ENCODE results near the gene DIPK1B.
A peak's percentile ranks its signal among the peaks of the same experiment; 100 is the strongest.

The DIPK1B gene

DNA sequence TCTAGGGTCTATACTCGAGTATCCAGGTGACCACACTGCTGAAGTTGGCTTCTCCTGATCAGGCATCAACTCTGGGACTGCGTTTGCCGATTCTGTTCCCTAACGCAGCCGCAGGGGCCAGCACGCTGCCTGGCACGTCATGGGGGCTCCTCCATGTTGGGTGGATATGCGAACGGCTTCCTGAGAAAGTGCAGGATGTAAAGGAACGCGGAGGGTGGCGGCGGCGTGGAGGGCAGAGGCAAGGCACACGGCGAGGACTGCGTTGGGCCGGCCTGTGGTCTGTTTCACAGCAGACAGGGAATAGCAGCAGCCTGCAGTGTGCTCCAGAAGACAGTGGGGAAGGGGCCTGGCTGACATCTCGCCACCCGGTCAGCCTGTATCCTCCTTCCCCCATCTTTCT is 26.6 kb downstream of the DIPK1B start:
- Mint-ChIP-seq H3K4me3 (no peak overlapping the region), H3K9me3 (no peaks in the 10 kb centered on the region), H3K27me3 (no peaks in the 10 kb centered on the region), H3K27ac (no peak overlapping the region), H3K36me3 (ENCODE audit: low read depth) (no peaks in the 10 kb centered on the region), H3K4me1 (peaks cover 26% of the 10 kb centered on the region)
- DNase-seq = no peak
- no peak for ATAC-seq

DNA sequence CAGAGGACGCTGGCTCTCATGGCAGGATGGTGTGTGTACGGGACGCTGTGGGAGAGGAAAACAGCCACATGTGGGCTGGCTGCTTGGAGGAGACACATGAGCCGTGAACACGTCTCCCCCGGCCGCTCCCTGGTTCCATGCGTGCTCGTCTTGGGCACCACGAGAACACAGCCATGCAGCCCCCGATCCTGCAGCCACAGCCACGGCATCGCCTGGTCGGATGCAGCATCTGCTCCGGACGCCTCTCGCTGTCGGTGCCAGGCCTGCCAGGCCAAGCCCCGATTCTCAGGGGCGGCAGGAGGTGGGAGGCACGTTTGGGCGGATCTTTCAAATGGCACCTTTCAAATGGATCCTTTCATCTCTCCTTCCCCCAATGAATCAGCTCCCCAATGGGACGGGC is 27.1 kb downstream of the DIPK1B start:
- DNase-seq (no peak), ATAC-seq (no peak)
- H3K4me3 Mint-ChIP-seq = no peak overlapping the region
- no peak overlapping the region for H3K27ac Mint-ChIP-seq
- H3K36me3 Mint-ChIP-seq (ENCODE audit: low read depth) = no peaks in the 10 kb centered on the region
- no peaks in the 10 kb centered on the region for H3K27me3 Mint-ChIP-seq
- no peaks in the 10 kb centered on the region for H3K9me3 Mint-ChIP-seq
- peaks cover 26% of the 10 kb centered on the region for H3K4me1 Mint-ChIP-seq

DNA sequence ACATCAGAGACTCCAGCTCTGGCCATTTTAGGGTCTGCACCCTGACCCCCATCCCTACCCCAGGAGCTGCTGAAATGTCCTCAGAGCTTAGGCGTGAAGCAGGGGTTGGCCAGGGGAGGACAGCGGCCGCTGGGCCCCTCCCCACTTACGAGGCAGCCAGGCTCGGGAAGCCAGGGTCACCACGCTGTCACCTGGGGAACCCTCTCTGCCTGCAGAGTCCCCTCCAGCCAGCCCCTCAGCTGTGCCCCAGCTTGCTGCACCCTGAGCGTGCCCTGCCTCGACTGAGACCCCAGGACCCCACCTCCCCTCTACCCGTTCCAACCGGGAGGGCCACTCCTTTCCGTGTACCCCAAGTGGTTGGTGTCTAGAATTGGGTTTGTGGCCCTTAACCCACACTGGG is 27.7 kb downstream of the DIPK1B start:
- Mint-ChIP-seq H3K27ac (no peak overlapping the region), H3K36me3 (ENCODE audit: low read depth) (no peaks in the 10 kb centered on the region), H3K4me1 (peaks cover 24% of the 10 kb centered on the region), H3K4me3 (no peak overlapping the region), H3K27me3 (no peaks in the 10 kb centered on the region), H3K9me3 (no peaks in the 10 kb centered on the region)
- DNase-seq (no peak), ATAC-seq (no peak)

DNA sequence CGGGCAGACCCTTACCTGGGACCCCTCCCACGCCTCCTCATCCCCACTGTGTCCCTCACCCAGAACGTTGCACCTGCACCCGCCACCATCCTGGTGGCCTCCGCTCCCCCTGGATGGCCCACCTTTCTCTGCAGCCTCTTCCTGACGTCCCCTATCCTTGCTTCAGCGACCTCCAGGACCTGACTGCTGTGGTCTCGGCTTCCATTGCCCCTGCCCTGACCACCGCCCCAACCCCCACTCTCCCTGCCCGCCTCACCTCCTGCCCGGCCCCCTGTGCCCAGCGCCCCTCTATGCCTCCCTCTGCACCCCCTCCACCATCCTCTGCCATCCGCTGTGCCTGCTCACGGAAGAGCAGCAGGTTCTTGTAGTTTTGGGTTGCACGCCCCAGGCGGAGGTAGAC is 28.1 kb downstream of the DIPK1B start:
- H3K27me3 Mint-ChIP-seq = no peaks in the 10 kb centered on the region
- H3K4me3 Mint-ChIP-seq = no peak overlapping the region
- DNase-seq (no peak), ATAC-seq (no peak)
- H3K36me3 Mint-ChIP-seq (ENCODE audit: low read depth) = no peaks in the 10 kb centered on the region
- no peaks in the 10 kb centered on the region for H3K9me3 Mint-ChIP-seq
- H3K4me1 Mint-ChIP-seq = peaks cover 24% of the 10 kb centered on the region
- no peak overlapping the region for H3K27ac Mint-ChIP-seq

DNA sequence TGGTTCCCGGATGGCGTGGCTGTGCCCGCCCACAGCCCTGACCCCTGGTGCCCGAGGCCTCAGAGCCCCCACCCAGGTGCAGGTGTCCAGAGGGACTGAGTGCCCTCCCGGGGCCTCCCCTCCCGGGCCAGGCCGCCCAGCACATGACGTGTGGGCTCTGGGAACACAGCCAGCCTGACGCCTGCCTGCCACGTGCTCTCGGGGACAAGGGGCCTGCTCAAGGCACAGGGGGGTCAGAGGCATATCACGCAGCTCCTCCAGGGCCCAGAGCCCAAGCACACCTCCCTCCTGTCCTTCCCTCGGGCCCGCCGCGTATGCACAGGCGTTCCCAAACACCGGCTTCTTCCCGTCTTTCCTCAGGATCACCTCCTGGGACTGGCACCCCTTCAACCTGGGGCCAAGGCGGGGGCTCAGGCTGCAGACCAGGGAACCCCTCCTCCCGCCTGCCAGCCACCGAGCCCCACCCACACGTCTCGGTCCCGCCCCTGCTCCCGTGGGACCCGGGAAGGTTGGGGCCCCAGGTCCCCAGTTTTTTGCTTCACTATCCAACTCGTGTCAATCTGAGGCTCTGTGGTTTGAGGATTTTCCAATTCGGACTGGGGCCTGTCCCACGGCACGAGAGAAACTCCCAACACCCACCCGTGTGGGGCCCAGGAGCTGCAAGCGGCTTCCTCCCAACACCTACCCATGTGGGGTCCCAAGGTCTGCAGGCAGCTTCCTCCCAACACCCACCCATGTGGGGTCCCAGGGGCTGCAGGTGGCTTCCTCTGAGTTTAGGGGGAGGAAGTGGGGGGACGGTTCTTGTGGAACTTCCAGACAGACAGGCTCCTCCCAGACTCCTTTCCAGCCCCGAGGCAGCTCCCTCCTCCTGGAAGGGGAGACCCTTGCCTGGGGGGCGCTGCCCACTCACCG is 28.9 kb downstream of the DIPK1B start:
- ATAC-seq = peak; percentile 22
- peak; percentile 33 for DNase-seq
- H3K27me3 Mint-ChIP-seq = no peaks in the 10 kb centered on the region
- H3K36me3 Mint-ChIP-seq (ENCODE audit: low read depth) = no peaks in the 10 kb centered on the region
- H3K4me1 Mint-ChIP-seq = peaks cover 24% of the 10 kb centered on the region
- peak overlapping the region; percentile 63 for H3K4me3 Mint-ChIP-seq
- H3K27ac Mint-ChIP-seq = no peak overlapping the region
- no peaks in the 10 kb centered on the region for H3K9me3 Mint-ChIP-seq

DNA sequence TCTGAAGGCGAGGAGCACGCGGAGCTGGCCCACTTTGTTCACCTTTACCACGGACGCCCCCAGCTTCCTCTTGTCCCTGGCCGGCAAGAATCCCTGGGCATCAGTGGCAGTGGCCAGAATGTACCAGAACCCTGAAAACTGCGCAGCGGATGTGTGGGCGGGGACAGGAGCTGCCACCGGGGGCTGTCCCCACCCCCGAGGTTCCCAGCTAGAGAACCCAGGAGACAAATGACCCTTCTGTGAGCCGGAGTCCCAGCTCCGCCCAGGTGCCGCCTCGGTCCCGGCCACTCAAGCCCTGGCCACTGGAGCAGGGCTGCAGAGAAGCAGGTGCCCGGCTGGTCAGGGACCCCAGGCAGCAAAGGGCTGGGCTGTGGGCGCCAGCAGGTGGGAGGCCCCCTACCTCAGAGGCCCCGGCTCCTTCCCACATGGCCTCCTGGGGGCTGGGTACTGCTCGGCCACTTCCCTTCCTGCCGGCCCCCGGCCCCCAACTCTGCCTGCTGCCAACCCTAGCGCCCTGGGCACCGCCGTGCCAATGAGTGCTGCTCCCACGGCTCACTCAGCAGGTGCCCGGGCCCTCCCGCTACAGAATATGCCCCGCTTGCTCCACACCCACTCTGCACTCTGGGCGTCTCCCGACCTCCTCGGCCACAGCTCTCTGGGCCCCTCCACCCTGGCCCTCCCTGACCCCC is 29.7 kb downstream of the DIPK1B start:
- H3K4me1 Mint-ChIP-seq = peaks cover 24% of the 10 kb centered on the region
- ATAC-seq (peak; percentile 34), DNase-seq (peak; percentile 71)
- H3K27ac Mint-ChIP-seq = no peak overlapping the region
- no peaks in the 10 kb centered on the region for H3K36me3 Mint-ChIP-seq (ENCODE audit: low read depth)
- H3K27me3 Mint-ChIP-seq = no peaks in the 10 kb centered on the region
- no peaks in the 10 kb centered on the region for H3K9me3 Mint-ChIP-seq
- H3K4me3 Mint-ChIP-seq = peak overlapping the region; percentile 63

DNA sequence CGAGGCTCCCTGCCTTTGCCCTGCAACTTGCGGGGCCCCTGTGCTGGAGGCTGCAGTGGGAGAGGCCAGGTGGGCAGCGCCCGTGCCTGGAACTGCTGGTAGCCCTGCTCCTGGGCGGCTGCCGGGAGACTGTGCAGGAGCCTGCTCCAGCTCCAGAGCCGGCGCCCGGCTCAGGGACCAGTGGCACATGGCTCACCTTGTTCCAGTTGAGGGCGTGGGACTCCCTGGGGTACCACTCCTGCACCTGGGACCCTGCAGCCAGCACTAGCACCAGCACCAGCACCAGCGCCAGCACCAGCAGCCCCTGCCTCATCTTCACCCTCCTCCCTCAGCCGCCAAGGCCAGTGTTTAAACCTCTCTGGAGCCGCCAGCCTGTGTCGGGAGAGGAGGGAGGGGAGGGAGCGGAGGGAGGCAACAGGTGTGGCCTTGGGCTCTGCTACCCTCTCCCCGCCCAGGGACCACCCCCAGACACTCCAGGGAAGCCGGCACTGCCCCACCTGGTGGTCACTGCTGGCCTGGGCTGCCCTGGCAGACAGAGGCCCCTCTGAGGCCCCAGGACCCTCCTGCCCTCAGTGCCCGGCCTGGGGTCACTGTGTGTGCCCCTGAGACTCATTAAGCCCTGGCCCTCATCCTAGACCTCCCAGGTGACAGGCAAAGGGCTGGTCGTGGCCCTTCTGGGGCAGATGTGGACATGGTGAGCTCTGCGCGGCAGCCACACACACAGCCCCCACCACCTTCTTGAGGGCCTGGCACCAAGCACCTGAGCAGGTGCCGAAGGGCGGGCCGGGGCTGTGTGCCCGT is 30.4 kb downstream of the DIPK1B start, which contains the start of gene LCN10:
TSS of gene LCN10 (minus strand) at position 350 of the 801 bp plus-strand sequence. CDS start at position 313, 37 bp downstream.
- Mint-ChIP-seq H3K27ac (no peak within 1 kb of the TSS), H3K9me3 (no peaks in the 10 kb centered on the region), H3K36me3 (ENCODE audit: low read depth) (no peaks in the 10 kb centered on the region), H3K4me3 (peak within 1 kb of the TSS; percentile 63), H3K27me3 (no peaks in the 10 kb centered on the region), H3K4me1 (peaks cover 24% of the 10 kb centered on the region)
- no peak for ATAC-seq
- peak; percentile 21 for DNase-seq

DNA sequence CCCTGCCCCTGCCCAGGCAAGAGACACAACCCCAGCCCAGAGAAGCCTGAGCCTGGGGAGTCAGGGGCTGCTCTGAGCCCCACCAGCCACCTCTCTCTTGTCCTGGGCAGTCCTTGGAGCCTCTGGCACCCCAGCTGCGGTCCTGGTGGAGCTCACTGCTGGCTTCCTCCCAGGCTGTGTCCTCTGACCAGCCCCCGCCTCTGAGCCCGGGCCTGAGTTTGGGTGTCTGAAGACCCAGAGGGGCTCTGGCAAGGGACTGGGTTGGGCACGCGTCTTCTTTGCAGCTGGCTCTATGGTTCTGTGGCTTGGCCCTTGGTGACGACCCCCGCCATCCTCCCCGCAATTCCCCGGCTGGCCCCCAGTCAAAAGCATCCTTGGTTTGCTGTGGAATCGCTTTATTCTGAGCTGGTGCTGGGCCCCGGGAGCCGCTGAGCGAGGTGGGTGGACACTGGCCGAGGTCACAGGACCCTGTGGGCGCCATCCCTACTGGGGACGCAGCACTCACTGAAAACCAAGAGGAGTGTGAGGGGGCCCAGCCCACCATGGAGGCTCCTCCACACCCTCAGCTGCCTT is 31.4 kb downstream of the DIPK1B start:
- no peak overlapping the region for H3K27ac Mint-ChIP-seq
- no peak for ATAC-seq
- no peak overlapping the region for H3K4me3 Mint-ChIP-seq
- H3K4me1 Mint-ChIP-seq = peaks cover 21% of the 10 kb centered on the region
- no peaks in the 10 kb centered on the region for H3K36me3 Mint-ChIP-seq (ENCODE audit: low read depth)
- no peaks in the 10 kb centered on the region for H3K27me3 Mint-ChIP-seq
- no peaks in the 10 kb centered on the region for H3K9me3 Mint-ChIP-seq
- no peak for DNase-seq

- Mint-ChIP-seq H3K27ac (no peak overlapping the region), H3K36me3 (ENCODE audit: low read depth) (no peaks in the 10 kb centered on the region), H3K9me3 (no peaks in the 10 kb centered on the region), H3K4me1 (peaks cover 24% of the 10 kb centered on the region), H3K27me3 (no peaks in the 10 kb centered on the region), H3K4me3 (no peak overlapping the region)
- DNase-seq (no peak), ATAC-seq (no peak)
These were observed 32.4 kb downstream of the DIPK1B start for GRCh38 chr9:136744773-136745172.

DNA sequence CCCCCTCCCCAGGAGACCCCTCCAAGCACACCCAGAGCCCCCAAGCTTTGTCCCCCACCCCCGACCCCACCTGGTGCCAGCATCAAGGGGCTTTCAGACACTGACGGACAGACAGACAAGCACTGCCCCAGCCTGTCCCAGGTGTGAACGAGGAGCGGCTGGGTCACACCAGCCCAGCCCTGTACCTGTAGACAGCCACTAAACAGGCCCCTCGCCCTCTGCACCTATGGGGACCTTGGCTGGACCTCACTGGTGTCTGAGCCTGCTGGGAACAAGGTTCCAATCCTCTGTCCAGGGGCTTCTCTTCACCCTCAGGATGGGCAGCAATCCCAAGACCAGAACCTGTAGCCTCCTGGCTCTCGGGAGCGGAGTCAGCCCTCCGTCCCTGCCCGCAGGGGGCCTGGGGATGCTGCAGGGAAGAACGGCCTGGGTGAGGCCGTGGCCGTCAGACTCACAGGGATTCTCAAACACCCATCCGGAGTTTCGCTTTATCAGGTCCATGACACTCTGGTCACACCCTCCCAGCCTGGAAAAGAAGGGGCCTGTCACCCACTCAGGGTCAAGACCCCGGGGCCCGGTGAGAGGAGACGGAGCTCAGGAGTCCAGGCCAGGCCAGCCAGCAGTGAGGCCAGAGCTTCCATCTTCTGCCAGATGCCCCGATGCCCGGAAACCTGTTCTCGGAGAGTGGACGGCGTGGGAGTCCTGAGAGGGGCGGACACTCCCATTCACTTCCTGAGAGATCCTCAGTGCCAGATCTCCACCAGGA is 33.2 kb downstream of the DIPK1B start:
- H3K4me1 Mint-ChIP-seq = peaks cover 28% of the 10 kb centered on the region
- H3K27me3 Mint-ChIP-seq = no peaks in the 10 kb centered on the region
- no peaks in the 10 kb centered on the region for H3K36me3 Mint-ChIP-seq (ENCODE audit: low read depth)
- H3K4me3 Mint-ChIP-seq = no peak overlapping the region
- no peaks in the 10 kb centered on the region for H3K9me3 Mint-ChIP-seq
- H3K27ac Mint-ChIP-seq = no peak overlapping the region
- DNase-seq (no peak), ATAC-seq (no peak)

DNA sequence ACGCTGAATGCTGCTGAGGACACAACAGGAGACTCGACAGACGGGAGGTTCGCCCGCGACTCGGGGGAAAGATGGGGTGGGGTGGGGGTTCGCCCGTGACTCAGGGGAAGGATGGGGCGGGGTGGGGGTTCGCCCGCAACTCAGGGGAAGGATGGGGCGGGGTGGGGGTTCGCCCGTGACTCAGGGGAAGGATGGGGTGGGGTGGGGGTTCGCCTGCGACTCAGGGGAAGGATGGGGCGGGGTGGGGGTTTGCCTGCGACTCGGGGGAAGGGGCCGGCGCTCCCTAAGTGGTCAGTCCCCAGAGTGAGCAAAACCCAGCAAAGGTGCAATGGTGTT is 33.8 kb downstream of the DIPK1B start:
- Mint-ChIP-seq H3K4me3 (no peak overlapping the region), H3K9me3 (no peaks in the 10 kb centered on the region), H3K4me1 (peaks cover 30% of the 10 kb centered on the region), H3K27ac (no peak overlapping the region), H3K36me3 (ENCODE audit: low read depth) (no peaks in the 10 kb centered on the region), H3K27me3 (no peaks in the 10 kb centered on the region)
- ATAC-seq = no peak
- DNase-seq = no peak

GRCh38 chr9:136746621-136747020 is 34.2 kb downstream of the DIPK1B start:
- no peaks in the 10 kb centered on the region for H3K27me3 Mint-ChIP-seq
- no peak for DNase-seq
- ATAC-seq = no peak
- H3K4me3 Mint-ChIP-seq = no peak overlapping the region
- H3K36me3 Mint-ChIP-seq (ENCODE audit: low read depth) = peaks cover 1% of the 10 kb centered on the region
- peaks cover 26% of the 10 kb centered on the region for H3K4me1 Mint-ChIP-seq
- peaks cover 3% of the 10 kb centered on the region for H3K9me3 Mint-ChIP-seq
- H3K27ac Mint-ChIP-seq = no peak overlapping the region

- H3K27me3 Mint-ChIP-seq = peaks cover 3% of the 10 kb centered on the region
- ATAC-seq (no peak), DNase-seq (no peak)
- H3K36me3 Mint-ChIP-seq (ENCODE audit: low read depth) = peaks cover 7% of the 10 kb centered on the region
- H3K4me3 Mint-ChIP-seq = no peak overlapping the region
- H3K27ac Mint-ChIP-seq = no peak overlapping the region
- peaks cover 20% of the 10 kb centered on the region for H3K4me1 Mint-ChIP-seq
- H3K9me3 Mint-ChIP-seq = peaks cover 10% of the 10 kb centered on the region
These were observed 35.0 kb downstream of the DIPK1B start for GRCh38 chr9:136747161-136748060.
